Activated naive CD4-positive, alpha-beta T cell treated with anti-CD3 and anti-CD28 coated beads, Interleukin-2, amount 50 U/mL, for 16 hours (primary cell): ENCODE data around the gene HSD3B2.

Experiments
- DNase-seq: peaks from one replicate; pipeline ENCODE4 v3.0.0-alpha.2; 2020

The HSD3B2 gene

DNA sequence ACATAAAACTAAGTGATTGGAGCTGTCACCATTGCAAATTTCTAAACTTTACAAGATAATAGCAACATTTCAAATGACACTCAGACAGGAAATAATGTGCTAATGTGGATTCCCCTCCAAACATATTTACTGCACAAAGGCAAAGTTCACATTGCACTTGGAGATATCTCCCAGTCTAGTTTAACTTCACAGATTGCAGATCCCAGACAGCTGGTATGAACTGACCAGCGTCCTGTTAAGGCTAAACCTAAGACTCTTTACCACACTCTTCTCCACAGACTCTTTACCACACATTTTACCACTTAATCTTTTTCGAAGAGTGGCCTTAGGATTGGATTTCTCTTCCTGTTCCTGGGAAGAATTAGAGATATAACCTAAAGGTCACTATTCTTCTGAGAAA is 51.5 kb downstream of the HSD3B2 start:
- no peak for DNase-seq

DNA sequence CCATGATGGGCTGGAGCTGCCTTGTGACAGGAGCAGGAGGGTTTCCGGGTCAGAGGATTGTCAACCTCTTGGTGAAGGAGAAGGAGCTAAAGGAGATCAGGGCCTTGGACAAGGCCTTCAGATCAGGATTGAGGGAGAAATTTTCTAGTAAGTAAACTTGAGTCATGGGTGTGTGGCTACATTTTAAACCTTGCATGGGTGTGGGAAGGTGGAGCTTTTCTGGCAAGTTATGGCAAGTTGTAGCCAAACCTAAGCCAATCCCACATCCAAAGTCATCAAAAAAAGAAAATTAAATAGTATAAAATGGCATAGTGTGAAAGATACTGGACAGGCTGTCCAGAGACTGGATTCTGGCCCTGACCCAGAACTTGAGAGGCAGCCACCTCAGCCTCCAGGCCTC is 52.3 kb downstream of the HSD3B2 start:
- no peak for DNase-seq

DNA sequence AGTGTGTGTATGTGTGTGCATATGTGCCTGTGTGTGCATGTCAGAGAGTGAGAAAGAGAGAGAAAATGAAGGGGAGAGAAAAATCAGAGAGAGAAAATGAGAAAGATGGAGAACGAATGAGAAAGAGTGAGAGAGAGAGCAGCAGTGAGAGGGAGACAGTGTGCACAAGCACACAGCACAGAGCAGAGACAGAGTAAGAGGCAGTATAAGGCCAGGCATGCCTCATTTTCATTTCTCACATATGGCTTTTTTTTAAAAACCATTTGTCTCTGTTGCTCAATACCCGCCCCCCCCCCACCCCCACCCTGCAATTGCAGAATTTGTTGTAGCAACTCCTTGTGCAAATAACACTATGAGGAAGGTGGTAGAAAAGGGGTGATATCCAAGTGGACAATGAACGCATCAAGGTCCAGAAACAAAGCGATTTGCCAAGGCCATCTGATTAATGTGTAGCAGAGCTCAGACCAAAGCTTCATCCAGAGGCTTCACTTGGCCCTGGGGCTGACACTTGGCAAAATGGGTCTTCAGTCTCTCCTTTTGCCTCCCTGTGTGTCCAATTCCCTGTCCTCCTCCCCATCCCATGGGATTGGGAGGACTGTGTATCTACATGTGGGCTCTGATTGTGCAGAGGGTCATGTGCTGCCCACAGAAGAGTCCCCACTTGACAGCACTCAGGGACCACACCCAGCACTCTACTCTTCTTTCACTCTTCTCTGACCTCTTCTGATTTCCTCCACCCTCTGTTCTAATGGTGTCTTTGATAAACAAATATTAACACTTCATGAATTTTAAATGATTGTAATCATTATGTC is 53.1 kb downstream of the HSD3B2 start:
- no peak for DNase-seq

DNA sequence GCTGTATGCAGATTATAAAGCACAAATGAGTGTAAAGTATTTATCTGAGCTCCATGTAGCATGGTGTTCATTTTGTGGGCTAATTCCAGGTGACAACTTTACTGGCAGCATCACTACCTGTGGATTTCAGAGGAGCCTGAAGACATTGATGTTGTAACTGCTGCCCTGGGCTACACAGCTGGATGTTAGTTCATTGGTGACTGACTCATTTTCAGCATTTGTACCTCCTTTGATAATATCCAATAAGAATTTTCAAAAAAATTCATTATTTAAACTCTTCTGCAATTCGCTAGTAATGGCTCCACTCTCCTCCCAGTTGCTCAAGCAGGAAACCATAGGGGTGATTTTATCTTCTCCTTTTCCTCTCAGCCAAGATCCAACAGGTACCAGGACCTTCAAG is 54.8 kb downstream of the HSD3B2 start:
- DNase-seq: no peak

DNA sequence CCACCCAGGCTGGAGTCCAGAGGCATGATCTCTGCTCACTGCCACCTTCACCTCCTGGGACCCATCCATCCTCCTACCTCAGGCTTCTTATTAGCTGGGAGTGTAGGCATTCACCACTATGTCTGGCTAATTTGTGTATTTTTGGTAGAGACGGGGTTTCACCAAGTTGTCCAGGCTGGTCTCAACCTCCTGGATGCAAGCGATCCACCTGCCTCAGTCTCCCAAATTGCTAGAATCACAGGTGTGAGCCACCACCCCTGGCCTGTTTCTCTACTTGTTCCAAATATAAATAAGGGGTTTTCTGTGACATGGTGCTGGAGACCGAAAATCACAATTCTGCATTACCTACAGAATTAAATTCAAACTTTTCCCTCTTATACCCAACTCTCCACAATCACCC is 55.4 kb downstream of the HSD3B2 start:
- no peak for DNase-seq

DNA sequence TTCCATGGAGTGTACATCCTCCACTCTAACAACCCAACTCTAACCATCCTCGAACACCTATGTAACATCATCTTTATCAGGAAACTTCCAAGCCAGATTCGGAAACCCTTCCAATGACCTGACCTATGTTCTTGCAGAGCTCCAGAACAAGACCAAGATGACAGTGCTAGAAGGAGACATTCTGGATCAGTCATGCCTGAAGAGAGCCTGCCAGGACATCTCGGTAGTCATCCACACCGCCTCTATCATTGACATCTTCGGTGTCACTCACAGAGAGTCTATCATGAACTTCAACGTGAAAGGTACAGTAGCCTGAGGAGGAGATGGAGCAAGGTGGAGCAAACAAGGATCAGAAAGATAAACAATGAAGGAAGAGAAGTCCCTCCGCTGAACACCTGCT is 56.0 kb downstream of the HSD3B2 start:
- DNase-seq: no peak

DNA sequence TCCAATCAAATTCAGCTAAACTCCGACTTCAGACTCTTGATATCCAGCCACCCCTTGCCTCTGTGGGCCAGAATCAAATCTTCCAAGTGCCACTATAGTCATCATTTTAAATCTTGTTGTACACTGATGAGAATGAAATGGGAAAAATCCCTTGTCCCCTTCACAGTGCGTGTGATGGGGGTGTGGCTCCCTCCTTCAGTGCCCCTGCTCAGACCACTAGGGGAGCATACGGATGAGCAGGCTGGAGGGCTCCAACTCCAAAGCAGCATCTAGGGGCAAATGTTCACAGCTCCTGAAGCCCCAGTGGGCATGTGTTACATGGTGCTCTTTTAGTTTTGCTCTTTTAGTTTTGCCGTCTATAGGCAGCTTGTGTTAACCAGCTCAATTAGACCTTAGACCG is 56.6 kb downstream of the HSD3B2 start:
- no peak for DNase-seq

DNA sequence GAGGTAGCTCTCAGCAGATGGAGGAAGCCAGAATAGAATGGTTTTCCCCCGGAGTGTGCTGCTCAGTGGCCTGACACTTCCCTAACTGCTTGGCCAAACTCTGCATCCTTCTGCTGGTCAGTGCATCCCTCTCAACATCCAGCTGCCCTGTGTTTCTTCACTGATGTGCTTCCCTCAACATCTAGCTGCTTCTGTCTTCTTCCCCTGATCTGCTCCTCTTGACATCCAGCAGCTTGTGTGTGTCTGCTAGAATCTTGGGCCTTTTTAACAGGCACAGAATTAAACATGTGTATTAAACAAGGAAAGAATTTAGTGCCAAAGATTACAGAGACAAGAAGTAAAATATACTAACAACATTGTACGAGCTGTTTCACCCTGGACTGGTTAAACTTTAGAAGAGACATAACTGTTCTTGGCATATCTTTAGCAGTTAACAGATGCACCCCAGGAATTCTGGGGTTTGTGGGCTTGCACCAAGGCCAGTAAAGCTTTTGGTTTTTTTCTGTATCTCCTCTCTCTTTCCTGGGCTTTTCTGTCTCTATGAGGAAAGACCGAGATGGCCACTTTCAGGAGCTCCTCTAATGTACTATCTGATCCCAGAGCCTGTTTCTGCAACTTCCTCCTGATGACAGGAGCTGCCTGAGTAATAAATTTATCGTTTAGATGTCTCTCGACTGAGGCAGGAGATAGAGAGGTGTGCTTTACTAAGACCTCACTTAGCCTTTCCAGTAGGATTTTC is 57.3 kb downstream of the HSD3B2 start:
- DNase-seq: no peak
